Measurements from ENCODE around the gene VSTM2A.

DNA sequence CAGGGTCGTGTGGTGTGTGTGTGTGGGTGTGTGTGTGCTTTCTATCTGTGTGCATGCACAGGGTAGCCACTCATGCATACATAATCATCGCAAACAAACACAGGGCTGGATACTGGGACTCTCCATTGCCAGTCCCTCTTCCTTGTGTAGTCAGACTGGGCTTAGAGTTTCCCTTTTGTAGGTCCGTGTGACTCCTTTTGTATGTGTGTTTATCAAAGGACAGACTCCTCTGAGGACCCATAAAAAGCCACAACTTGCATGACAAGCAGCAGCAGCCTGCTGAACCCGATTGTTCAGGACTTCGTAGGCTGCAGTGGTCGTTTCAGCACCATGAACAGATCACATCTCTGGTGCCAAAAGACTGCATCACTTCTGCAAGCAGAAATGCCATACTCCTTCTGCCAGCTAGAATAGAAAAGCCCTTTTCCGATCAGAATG lies 895 bp downstream of the VSTM2A start:
- TF ChIP-seq EP300 (IDR thresholded peaks at IDR 0.05), result no peak
- TF ChIP-seq, protein P1, sequence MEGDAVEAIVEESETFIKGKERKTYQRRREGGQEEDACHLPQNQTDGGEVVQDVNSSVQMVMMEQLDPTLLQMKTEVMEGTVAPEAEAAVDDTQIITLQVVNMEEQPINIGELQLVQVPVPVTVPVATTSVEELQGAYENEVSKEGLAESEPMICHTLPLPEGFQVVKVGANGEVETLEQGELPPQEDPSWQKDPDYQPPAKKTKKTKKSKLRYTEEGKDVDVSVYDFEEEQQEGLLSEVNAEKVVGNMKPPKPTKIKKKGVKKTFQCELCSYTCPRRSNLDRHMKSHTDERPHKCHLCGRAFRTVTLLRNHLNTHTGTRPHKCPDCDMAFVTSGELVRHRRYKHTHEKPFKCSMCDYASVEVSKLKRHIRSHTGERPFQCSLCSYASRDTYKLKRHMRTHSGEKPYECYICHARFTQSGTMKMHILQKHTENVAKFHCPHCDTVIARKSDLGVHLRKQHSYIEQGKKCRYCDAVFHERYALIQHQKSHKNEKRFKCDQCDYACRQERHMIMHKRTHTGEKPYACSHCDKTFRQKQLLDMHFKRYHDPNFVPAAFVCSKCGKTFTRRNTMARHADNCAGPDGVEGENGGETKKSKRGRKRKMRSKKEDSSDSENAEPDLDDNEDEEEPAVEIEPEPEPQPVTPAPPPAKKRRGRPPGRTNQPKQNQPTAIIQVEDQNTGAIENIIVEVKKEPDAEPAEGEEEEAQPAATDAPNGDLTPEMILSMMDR (IDR thresholded peaks at IDR 0.05), result no peak
- TF ChIP-seq POLR2A (IDR thresholded peaks at IDR 0.05), result no peak
- no peak for TF ChIP-seq POLR2AphosphoS5 (IDR thresholded peaks at IDR 0.05)
